ENCODE results near the gene PPM1D.

DNA sequence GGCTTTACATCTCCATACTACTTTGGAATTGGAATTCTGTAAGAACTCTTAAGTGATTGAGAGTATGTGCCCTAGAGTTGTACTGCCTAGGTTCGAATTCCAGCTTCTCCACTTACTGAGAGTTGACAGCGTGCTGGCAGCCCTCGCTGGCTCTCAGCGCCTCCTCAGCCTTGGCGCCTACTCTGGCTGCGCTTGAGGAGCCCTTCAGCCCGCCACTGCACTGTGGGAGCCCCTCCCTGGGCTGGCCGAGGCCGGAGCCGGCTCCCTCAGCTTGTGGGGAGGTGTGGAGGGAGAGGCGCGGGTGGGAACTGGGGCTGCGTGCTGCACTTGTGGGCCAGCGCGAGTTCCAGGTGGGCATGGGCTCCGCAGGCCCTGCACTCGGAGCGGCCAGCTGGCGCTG lies 13.3 kb downstream of the PPM1D start:
- TF ChIP-seq, protein P1, sequence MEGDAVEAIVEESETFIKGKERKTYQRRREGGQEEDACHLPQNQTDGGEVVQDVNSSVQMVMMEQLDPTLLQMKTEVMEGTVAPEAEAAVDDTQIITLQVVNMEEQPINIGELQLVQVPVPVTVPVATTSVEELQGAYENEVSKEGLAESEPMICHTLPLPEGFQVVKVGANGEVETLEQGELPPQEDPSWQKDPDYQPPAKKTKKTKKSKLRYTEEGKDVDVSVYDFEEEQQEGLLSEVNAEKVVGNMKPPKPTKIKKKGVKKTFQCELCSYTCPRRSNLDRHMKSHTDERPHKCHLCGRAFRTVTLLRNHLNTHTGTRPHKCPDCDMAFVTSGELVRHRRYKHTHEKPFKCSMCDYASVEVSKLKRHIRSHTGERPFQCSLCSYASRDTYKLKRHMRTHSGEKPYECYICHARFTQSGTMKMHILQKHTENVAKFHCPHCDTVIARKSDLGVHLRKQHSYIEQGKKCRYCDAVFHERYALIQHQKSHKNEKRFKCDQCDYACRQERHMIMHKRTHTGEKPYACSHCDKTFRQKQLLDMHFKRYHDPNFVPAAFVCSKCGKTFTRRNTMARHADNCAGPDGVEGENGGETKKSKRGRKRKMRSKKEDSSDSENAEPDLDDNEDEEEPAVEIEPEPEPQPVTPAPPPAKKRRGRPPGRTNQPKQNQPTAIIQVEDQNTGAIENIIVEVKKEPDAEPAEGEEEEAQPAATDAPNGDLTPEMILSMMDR (conservative IDR thresholded peaks at IDR 0.05) = no peak
- no peak for TF ChIP-seq EZH2 (IDR thresholded peaks at IDR 0.05; ENCODE audit: low read depth)

All from PC-9 (cell line).